AG20443 (cell line): ENCODE data around the gene DDIT3.
"Not testable (repeated sequence)": the region's sequence is repeated elsewhere in the genome, so short reads cannot be mapped to it uniquely, and the experiment has no call there.

Experiments
- DNase-seq: peaks from one replicate; pipeline ENCODE4 v3.0.0; 2012; ENCODE audit warnings: low spot score, mixed read lengths

The DDIT3 gene

GRCh38 chr12:57525615-57526383, 5.5 kb upstream of the DDIT3 start:
- DNase-seq: no peak

DNA sequence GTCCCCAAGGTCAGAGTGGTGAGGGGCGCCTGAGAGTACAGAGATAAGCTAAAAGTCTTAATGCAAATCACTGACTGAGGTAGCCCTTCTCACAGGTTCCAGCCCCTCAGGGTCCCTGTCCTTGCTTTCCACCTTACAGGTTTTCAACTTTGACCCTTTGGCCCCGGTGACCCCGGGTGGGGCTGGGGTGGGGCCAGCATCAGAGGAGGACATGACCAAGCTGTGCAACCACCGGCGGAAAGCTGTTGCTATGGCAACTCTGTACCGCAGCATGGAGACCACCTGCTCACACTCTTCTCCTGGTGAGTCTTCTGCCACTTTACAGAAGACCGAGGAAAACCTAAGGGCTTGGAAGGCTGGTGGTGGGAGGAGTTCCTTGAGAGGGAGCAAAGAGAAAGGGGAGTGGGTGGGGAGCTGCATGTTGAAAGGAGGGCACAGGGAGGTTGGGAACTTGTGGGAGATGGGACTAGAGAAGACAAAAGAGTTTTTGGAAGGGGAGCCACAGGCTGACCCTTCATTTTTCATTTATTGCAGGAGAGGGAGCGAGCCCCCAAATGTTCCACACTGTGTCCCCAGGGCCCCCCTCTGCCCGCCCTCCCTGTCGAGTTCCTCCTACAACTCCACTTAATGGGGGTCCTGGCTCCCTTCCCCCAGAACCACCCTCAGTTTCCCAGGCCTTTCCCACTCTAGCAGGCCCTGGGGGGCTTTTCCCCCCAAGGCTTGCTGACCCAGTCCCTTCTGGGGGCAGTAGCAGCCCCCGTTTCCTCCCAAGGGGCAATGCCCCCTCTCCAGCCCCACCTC, 4.7 kb upstream of the DDIT3 start:
- DNase-seq: no peak

DNA sequence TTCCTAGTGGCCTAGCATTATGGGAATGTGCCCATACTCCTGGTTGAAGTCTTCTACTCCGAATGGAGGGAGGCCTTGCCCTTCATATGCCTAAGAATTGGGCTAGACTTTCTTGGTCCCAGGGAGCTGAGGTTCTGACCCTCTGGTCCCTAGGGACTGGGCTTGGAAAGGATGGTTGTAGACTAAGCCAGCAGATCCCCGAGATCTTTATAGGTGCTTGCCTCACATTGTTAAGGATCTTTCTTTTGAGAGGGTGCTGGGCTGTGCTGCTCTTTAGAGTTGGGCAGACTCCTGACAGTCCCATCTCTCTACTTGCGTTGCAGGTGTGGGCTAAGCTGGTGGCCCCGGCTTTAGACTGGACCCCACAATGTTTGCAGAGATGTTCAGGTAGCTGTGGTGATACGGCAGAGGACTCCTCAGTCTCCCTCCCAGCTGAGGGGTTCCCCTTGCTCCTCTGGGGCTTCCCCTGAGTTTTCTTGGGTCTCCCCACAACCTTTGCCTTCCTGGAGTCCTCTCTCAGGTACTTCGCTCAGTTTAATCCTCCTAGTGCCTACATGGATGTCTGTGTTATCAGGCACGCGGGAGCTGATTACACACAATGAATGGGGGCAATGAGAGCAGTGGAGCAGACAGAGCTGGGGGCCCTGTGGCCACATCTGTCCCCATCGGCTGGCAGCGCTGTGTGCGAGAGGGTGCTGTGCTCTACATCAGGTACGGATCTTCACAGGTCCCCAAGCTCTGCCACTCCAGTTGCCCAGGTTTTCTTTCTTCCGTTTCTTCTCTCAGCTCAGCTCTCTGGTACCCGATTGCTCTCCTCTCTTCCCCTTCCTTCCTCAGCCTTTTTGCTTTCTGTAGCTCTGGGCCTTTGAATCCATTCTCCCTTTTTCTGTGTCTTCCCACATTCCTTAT, 3.6 kb upstream of the DDIT3 start:
- DNase-seq: no peak

- no peak for DNase-seq
Measured at GRCh38 chr12:57522887-57523705, 2.8 kb upstream of the DDIT3 start.

DNA sequence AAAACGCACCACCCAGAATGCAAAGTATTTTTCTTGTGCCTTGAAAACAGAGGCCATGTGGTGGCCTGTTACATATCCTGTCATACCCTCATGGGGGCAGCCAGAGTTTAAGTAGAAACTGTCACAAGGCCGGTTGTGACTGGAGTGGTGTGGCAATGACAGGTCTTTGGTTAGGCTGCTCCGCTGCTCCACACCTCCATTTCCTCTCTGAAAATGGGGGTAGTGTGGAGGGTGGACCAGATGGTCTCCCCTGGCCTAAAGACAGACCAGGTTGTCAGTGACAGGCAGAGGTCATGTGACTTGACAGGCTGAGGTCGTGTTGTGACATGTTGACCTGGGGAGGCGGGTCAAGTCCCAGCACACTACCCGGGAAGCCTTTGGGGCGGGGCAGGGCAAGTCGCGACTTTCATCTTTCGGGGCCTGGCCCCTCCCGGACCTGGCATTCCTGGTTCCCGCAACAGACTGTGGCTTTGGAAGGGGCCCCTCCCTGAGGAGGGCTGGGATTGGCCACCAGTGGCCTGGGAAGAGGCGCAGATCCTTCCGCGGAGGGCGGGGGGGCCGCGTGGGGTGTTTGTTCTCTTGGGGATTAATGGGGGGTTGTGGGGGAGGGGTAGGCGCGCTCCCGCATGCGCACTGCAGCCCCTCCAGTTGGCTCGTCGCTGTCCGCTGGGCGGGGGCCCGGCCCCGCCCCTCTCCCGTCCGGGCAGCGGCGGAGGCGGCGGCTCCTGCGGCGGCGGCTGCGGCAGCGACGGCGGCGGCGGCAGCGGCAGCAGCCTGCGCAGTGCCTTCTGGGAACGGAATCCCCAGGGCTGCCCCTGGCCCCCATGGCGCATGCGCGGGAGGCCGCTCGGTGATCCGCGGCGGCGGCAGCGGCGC, 1.9 kb upstream of the DDIT3 start, which contains the start of gene MBD6:
MBD6 (plus strand) TSS at position 814 of the 876 bp plus-strand sequence. CDS start 1,480 bp downstream, outside the sequence.
- peak; percentile 98 for DNase-seq

DNA sequence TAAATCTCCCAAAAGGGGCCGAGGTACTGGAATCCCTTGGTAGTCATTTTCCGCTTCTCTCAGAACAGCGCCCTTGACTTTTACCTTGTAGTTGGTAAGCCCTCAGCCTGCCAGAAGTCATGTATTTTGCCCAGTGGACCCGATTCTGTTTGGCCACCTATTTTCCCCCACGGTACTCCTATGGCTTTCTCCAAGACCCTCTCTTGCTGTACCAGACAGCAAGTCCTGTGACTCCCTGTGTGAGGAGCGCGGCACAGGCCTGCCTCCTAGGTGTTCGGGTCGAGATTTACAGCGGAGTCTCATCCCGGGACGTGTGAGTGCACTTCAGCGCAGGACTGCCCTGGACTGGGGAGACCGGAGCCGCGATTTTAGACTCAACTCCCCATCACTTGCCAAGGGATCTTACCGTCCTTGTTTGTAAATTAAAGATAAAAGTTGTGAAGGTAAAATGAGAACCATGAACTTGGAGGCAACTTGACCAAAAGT, 1.3 kb upstream of the DDIT3 start:
- no peak for DNase-seq

DNA sequence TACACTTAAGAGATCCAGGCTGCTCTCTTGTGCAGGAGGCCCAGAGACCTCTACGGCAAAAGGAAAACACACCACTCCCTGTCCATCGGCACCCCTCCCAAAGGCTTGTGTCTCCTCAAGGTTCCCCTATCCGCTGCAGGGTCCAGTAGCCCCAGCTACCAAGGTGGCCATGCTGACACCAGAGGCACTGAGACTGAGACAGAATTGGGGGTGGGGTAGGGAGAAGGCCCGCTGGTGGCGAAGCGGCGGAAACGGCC, 590 bp downstream of the DDIT3 start:
- DNase-seq: no peak

- DNase-seq: no peak
Measured at GRCh38 chr12:57518920-57519795, 1.2 kb downstream of the DDIT3 start.

DNA sequence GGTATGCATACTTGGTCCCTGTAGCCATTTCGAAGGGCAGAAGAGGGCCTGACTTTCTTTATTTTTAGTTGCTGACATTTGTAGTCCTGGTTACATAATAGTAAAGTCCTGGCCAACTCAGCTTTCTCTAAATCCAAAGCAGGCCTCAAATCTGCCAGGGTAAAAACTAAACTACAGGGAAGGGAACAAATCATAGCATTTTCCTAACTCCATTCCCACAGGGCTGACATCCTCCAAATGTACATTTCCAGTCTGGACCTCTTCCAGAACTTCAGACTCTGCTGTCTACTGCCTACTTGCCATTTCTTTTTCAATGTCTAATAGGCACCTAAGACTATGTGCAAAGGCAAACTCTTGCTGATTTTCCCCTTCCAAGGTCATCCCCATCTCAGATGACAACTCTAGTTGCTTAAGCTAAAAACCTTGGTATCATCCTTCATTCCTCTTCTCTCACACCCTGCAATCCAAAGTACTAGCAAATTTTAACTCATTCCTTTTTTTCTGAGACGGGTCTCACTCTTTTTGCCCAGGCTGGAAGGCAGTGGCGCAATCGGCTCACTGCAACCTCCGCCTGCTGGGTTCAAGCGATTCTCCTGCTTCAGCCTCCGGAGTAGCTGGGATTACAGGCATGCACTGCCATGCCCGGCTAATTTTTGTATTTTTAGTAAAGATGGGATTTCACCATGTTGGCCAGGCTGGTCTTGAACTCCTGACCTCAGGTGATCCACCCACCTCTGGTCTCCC, 2.0 kb downstream of the DDIT3 start:
- no peak for DNase-seq

GRCh38 chr12:57517718-57518117, 2.6 kb downstream of the DDIT3 start:
- DNase-seq: not testable (repeated sequence)

DNA sequence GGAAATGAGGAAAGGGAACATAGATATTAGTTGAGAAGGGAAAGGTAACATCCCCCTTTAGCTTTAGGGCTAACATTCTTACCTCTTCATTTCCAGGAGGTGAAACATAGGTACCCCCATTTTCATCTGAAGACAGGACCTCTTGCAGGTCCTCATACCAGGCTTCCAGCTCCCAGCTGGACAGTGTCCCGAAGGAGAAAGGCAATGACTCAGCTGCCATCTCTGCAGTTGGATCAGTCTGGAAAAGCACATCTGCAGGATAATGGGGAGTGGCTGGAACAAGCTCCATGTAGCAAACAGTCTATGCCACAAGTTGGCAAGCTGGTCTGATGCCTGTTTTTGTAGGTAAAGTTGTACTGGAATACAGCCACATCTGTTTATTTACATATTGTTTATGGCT, 3.1 kb downstream of the DDIT3 start:
- peak; percentile 59 for DNase-seq

- no peak for DNase-seq
Measured at GRCh38 chr12:57516617-57517153, 3.6 kb downstream of the DDIT3 start.

- DNase-seq: no peak
Measured at GRCh38 chr12:57515934-57516541, 4.3 kb downstream of the DDIT3 start.

GRCh38 chr12:57515408-57515933, 4.8 kb downstream of the DDIT3 start:
- no peak for DNase-seq

- DNase-seq: no peak
Measured at GRCh38 chr12:57514720-57515407, 5.5 kb downstream of the DDIT3 start.

- not testable (repeated sequence) for DNase-seq
Measured at GRCh38 chr12:57514246-57514645, 6.1 kb downstream of the DDIT3 start.

- DNase-seq: not testable (repeated sequence)
Measured at GRCh38 chr12:57513677-57514076, 6.6 kb downstream of the DDIT3 start.
